DOHH2 (cell line): ENCODE data around the gene ATP1A3.

Experiments
- H3F3A ChIP-seq: fragments of 200-600 bp; sonication (generic), shearing (Covaris generic); 2 replicates; pipeline ENCODE4 v1.6.0; 2016; ENCODE audit warnings: antibody characterized with exemption, mild to moderate bottlenecking; ENCODE audit not compliant: control insufficient read depth, insufficient read depth
- H3K27ac ChIP-seq: fragments of 200-600 bp; sonication (generic); 2 replicates; pipeline ENCODE4 v1.5.1; 2014; ENCODE audit warnings: low read depth, mild to moderate bottlenecking, low read length, moderate library complexity
- H3K27me3 ChIP-seq: fragments of 200-600 bp; sonication (generic); 2 replicates; pipeline ENCODE4 v1.6.1; 2014; ENCODE audit warnings: mild to moderate bottlenecking, low read length, mixed read lengths; ENCODE audit not compliant: control insufficient read depth
- H3K36me3 ChIP-seq: fragments of 200-600 bp; sonication (generic); 2 replicates; pipeline ENCODE4 v1.6.1; 2014; ENCODE audit warnings: mild to moderate bottlenecking, low read length, moderate library complexity, mixed read lengths; ENCODE audit not compliant: control insufficient read depth
- H3K4me1 ChIP-seq: fragments of 200-600 bp; sonication (generic); 2 replicates; pipeline ENCODE4 v1.6.1; 2014; ENCODE audit warnings: mild to moderate bottlenecking, low read length, mixed read lengths; ENCODE audit not compliant: control insufficient read depth
- H3K4me2 ChIP-seq: fragments of 200-600 bp; sonication (generic); 2 replicates; pipeline ENCODE4 v1.6.0; 2014; ENCODE audit warnings: mild to moderate bottlenecking, low read length, moderate library complexity
- H3K4me3 ChIP-seq: fragments of 200-600 bp; sonication (generic); 2 replicates; pipeline ENCODE4 v1.5.1; 2014; ENCODE audit warnings: mild to moderate bottlenecking, low read length, mixed read lengths
- H3K79me2 ChIP-seq: fragments of 200-600 bp; sonication (generic); 2 replicates; pipeline ENCODE4 v1.6.1; 2014; ENCODE audit warnings: mild to moderate bottlenecking, low read length, mixed read lengths; ENCODE audit not compliant: control insufficient read depth
- H3K9me2 ChIP-seq: fragments of 200-600 bp; sonication (generic); replicated peaks from 2 replicates; pipeline ENCODE4 v1.6.1; 2014; ENCODE audit warnings: mild to moderate bottlenecking, low read length, mixed read lengths; ENCODE audit not compliant: control insufficient read depth
- H3K9me3 ChIP-seq: fragments of 200-600 bp; sonication (generic); 2 replicates; pipeline ENCODE4 v1.6.1; 2014; ENCODE audit warnings: antibody characterized with exemption, low read length, mixed read lengths; ENCODE audit not compliant: control insufficient read depth, insufficient read depth
- H4K20me1 ChIP-seq: fragments of 200-600 bp; sonication (generic); 2 replicates; pipeline ENCODE4 v1.6.0; 2014; ENCODE audit warnings: low read depth, mild to moderate bottlenecking, antibody characterized with exemption, low read length, moderate library complexity; ENCODE audit not compliant: control insufficient read depth, insufficient read depth
- EZH2phosphoT487 ChIP-seq: fragments of 200-600 bp; sonication (generic); IDR thresholded peaks from 2 replicates; pipeline ENCODE4 v1.6.1; 2017; ENCODE audit warnings: borderline replicate concordance, mild to moderate bottlenecking, antibody characterized with exemption, low read length, moderate library complexity, mixed read lengths
- TF ChIP-seq, protein P1 (sequence below): fragments of 200-600 bp; sonication (generic); IDR thresholded peaks from one replicate; pipeline ENCODE4 v1.5.1; 2014; ENCODE audit warnings: antibody characterized with exemption, mild to moderate bottlenecking, low read depth, low read length; ENCODE audit not compliant: poor library complexity, severe bottlenecking

The ATP1A3 gene

GRCh38 chr19:41929536-41930071 is 64.4 kb downstream of the ATP1A3 start:
- H3K4me1 ChIP-seq = peaks cover 67% of the 10 kb centered on the region
- peaks cover 42% of the 10 kb centered on the region for H3K36me3 ChIP-seq
- no peaks in the 10 kb centered on the region for H3K9me3 ChIP-seq
- H3K9me2 ChIP-seq = no peaks in the 10 kb centered on the region
- peak overlapping the region; percentile 89 for H3K4me2 ChIP-seq
- H3K79me2 ChIP-seq = peaks cover 36% of the 10 kb centered on the region
- H3F3A ChIP-seq = peaks cover 34% of the 10 kb centered on the region
- H3K27ac ChIP-seq = peak overlapping the region; percentile 76
- H3K4me3 ChIP-seq = peak overlapping the region; percentile 91
- no peaks in the 10 kb centered on the region for H4K20me1 ChIP-seq
- TF ChIP-seq, protein P1, sequence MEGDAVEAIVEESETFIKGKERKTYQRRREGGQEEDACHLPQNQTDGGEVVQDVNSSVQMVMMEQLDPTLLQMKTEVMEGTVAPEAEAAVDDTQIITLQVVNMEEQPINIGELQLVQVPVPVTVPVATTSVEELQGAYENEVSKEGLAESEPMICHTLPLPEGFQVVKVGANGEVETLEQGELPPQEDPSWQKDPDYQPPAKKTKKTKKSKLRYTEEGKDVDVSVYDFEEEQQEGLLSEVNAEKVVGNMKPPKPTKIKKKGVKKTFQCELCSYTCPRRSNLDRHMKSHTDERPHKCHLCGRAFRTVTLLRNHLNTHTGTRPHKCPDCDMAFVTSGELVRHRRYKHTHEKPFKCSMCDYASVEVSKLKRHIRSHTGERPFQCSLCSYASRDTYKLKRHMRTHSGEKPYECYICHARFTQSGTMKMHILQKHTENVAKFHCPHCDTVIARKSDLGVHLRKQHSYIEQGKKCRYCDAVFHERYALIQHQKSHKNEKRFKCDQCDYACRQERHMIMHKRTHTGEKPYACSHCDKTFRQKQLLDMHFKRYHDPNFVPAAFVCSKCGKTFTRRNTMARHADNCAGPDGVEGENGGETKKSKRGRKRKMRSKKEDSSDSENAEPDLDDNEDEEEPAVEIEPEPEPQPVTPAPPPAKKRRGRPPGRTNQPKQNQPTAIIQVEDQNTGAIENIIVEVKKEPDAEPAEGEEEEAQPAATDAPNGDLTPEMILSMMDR = no peak
- TF ChIP-seq EZH2phosphoT487 = no peak
- no peaks in the 10 kb centered on the region for H3K27me3 ChIP-seq

- Histone ChIP-seq H3K4me1 (peaks cover 66% of the 10 kb centered on the region), H3K27ac (peak overlapping the region; percentile 76), H3F3A (peaks cover 29% of the 10 kb centered on the region), H3K27me3 (no peaks in the 10 kb centered on the region), H3K9me3 (no peaks in the 10 kb centered on the region), H4K20me1 (no peaks in the 10 kb centered on the region), H3K79me2 (peaks cover 36% of the 10 kb centered on the region), H3K9me2 (no peaks in the 10 kb centered on the region), H3K36me3 (peaks cover 47% of the 10 kb centered on the region), H3K4me3 (peak overlapping the region; percentile 91), H3K4me2 (peak overlapping the region; percentile 89)
- TF ChIP-seq EZH2phosphoT487 = no peak
- TF ChIP-seq, protein P1 = no peak
These were observed 65.1 kb downstream of the ATP1A3 start for GRCh38 chr19:41928754-41929535.

GRCh38 chr19:41928221-41928683 is 65.8 kb downstream of the ATP1A3 start, which contains the start of gene ERFL:
Gene ERFL (minus strand): TSS chr19:41928449. CDS start chr19:41912919, 15,530 bp downstream.
- Histone ChIP-seq H3K36me3 (peaks cover 47% of the 10 kb centered on the region), H3K27me3 (no peaks in the 10 kb centered on the region), H3K4me3 (peak within 1 kb of the TSS; percentile 91), H3K4me2 (peak within 1 kb of the TSS; percentile 89), H3K27ac (peak within 1 kb of the TSS; percentile 76), H3K9me3 (no peaks in the 10 kb centered on the region), H4K20me1 (no peaks in the 10 kb centered on the region), H3K79me2 (peaks cover 37% of the 10 kb centered on the region), H3K4me1 (peaks cover 65% of the 10 kb centered on the region), H3F3A (peaks cover 23% of the 10 kb centered on the region), H3K9me2 (no peaks in the 10 kb centered on the region)
- TF ChIP-seq EZH2phosphoT487 = no peak
- TF ChIP-seq, protein P1 = peak; percentile 42
